Measurements from ENCODE around the gene HAUS8.
"Not testable (repeated sequence)": the region's sequence is repeated elsewhere in the genome, so short reads cannot be mapped to it uniquely, and the experiment has no call there.

Gene HAUS8

GRCh38 chr19:17101686-17102628, 26.7 kb upstream of the HAUS8 start:
- DNase-seq, result no peak

GRCh38 chr19:17098326-17098725, 23.1 kb upstream of the HAUS8 start:
- no peak for DNase-seq

GRCh38 chr19:17097593-17098126, 22.4 kb upstream of the HAUS8 start:
- DNase-seq, result no peak

DNA sequence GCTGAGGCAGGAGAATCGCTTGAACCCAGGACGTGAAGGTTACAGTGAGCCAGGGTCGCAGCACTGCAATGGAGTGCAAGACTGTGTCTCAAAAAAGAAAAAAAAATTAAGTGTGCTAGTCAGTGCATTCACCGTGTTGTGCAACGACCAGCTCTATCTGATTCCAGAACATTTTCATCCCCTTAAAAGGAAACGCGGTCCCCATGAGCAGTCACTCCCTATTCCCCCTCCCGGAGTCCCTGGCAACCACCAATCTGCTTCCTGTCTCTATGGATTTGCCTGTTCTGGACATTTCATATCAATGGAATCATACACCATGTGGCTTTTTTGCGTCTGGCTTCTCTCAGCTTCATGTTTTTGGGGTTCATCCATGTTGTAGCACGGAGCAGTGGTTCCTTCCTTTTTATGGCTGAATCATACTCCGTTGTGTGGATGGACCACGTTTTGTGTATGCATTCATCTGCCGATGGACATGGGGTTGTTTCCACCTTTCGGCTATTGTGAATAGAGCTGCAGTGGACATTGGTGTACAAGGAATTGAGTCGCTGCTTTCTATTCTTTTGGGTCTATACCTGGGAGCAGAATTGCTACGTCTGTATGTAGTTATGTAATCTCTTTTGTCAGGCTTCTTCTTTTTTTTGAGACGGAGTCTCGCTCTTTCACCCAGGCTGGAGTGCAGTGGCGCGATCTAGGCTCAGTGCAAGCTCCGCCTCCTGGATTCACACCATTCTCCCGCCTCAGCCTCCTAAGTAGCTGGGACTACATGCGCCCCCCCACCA, 20.1 kb upstream of the HAUS8 start:
- no peak for DNase-seq

DNA sequence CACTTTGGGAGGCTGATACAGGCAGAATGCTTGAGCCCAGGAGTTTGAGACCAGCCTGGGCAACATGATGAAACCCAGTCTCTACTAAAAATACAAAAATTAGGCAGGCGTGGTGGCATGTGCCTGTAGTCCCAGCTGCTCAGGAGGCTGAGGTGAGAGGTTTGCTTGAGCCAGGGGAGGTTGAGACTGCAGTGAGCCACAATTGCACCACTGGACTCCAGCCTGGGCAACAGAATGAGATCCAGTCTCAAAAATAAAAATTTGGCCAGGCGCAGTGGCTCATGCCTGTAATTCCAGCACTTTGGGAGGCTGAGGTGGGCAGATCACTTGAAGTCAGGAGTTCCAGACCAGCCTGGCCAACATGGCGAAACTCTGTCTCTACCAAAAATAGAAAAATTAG, 19.4 kb upstream of the HAUS8 start:
- not testable (repeated sequence) for DNase-seq

GRCh38 chr19:17092696-17093095, 17.4 kb upstream of the HAUS8 start:
- DNase-seq, result no peak

DNA sequence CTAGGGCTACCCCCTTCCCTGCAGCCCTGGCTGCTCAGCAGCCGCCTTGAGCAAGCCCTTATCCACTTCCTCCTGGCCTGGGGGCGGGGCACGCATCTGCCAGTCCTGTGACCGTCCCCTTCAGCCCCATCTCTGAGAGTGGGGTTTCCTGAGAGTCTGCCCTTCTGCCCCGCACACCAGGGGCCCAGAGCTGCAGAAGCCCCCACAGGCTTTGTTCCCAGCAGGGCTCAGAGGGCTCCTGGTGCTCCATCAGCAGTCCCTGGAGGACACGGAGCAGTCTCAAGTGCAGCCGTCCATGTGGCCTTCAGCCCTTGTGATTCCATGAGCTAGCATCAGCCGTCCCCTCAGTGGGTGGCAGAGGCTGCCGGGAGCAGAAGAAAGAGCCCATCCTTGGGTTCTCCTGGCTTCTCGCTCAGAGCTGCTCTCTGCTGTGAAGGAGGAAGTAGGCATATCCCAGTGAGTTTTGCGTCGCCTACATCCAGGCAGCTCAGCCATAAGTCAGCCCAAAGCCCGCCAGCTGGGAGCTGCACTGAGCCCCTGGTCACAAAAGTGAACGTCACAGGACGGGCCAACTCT, 16.6 kb upstream of the HAUS8 start:
- no peak for DNase-seq

GRCh38 chr19:17090583-17090982, 15.3 kb upstream of the HAUS8 start:
- DNase-seq, result no peak

GRCh38 chr19:17088552-17088951, 13.3 kb upstream of the HAUS8 start:
- no peak for DNase-seq

DNA sequence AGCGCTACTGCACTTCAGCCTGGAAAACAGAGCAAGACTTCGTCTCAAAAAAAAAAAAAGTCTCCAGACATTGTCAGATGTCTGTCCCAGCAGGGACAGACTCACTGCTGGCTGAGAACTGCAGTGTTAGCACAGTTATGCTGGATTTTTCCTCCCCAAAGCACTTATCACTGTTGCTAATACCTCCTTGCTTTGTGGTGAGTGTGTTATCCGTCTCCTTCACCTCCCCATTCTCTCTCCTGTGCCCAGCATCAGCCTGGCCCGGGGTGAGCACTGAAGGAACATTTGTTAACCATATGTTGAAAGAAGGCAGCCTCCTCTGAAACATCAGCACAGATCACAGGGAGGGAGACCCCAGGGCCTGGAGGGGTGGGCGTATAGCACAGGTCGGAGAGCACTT, 11.6 kb upstream of the HAUS8 start:
- DNase-seq, result no peak

GRCh38 chr19:17086120-17086519, 10.9 kb upstream of the HAUS8 start:
- DNase-seq, result no peak

- no peak for DNase-seq
Observed at GRCh38 chr19:17081672-17082630, 6.7 kb upstream of the HAUS8 start.

- DNase-seq, result no peak
Observed at GRCh38 chr19:17080440-17080801, 5.2 kb upstream of the HAUS8 start.

GRCh38 chr19:17079710-17080439, 4.6 kb upstream of the HAUS8 start:
- peak; percentile 38 to 65 for DNase-seq

DNA sequence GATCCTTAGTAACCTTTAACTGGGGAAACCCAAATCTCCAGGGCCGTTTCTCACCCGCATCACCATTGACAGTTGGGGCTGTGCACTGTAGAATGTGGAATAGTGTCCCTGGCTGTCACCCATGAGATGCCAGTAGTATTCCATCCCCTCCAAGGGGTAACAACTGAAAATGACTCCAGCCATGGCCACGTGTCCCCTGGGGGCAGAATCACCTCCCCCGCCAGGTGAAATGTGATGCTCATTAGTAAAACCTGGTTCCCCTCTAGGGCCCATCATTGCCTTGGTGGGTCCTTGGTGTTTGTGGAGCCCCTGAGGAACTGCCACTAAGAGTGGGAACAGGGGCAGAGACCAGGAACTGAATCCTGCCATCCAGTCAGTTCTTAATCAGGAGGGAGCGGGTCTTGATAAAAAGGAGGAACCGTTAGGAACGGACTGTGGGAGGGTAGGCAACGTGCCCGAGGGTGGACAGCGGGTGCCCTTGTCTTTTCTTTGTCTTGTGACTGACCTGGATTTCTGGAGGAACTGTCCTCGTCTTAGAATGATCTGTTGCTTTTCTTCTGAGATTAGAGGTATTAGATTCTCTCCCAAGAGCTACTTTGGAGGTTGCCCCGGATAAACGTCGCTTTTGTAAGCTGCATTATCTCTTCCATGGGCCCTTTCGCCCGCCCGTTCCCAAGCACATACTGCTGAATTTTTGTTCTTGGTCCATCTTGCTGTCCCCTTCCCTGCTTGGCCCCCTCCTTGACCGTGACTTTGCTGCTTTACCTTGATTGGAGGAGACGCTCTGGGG, 3.9 kb upstream of the HAUS8 start:
- DNase-seq, result no peak

DNA sequence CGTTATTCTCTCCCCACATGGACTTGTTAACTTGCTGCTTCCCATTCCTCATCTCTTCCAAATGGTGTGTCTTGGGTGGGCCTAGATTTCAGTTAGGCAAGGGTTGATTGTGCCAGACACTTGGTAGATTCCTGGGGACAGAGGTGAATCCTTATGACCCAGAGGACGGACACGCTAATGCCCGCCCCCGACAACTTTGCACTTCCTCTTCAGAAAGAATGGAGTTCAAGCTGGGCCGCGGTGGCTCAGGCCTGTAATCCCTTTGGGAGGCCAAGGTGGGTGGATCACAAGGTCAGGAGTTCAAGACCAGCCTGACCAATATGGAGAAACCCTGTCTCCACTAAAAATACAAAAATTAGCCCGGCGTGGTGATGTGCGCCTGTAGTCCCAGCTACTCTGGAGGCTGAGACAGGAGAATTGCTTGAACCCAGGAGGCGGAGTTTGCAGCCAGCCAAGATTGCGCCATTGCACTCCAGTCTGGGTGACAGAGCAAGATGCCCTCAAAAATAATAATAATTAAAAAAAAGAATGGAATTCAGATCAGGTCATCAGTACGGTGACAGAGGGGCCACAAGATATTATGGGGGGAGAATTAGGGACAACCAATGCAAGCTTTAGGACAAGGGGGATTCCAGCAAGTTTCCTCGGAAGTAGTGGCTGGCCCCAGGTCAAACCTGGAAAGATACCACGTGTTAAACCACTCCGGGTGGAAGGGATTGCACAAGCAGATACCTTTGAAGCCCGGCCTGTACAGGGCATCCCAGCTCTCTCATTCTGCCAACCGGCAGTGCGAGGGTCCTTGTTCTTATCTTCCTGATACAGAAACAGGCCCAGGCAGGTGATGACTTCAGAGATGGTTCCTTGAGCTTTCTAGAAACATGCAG, 3.0 kb upstream of the HAUS8 start:
- no peak for DNase-seq

- no peak for DNase-seq
Observed at GRCh38 chr19:17077447-17078028, 2.3 kb upstream of the HAUS8 start.

GRCh38 chr19:17076543-17076991, 1.3 kb upstream of the HAUS8 start:
- DNase-seq, result peak in 1 of 2 experiments; percentile 21
